Thymus (tissue), 11 donors: Measurements from ENCODE around the gene EML1. TPM values are rescaled to one million over a fixed set of nuclear protein-coding genes. Genes with fewer than 3 reads are reported as not detected.

Source experiments
- DNase-seq, 9 donors: peaks; one replicate each; pipeline ENCODE4 v3.0.0-alpha.2; 2013; ENCODE audit warnings: low spot score in 9 of 9, low read depth in 6 of 9, missing footprints in 1 of 9
- H3K27ac ChIP-seq, 2 donors: one replicate each; pipeline ENCODE4 v1.5.1; 2013; ENCODE audit warnings: control low read depth in 1 of 2, low read depth in 1 of 2, low read length in 1 of 2, mild to moderate bottlenecking in 1 of 2, moderate library complexity in 1 of 2
- H3K27me3 ChIP-seq, 2 donors: one replicate each; pipeline ENCODE4 v1.5.1; 2013; ENCODE audit warnings: low read length in 1 of 2; ENCODE audit not compliant: control insufficient read depth in 2 of 2, insufficient read depth in 1 of 2
- H3K36me3 ChIP-seq, 2 donors: one replicate each; pipeline ENCODE4 v1.5.1; 2013; ENCODE audit warnings: low read length in 1 of 2, mild to moderate bottlenecking in 1 of 2, moderate library complexity in 1 of 2; ENCODE audit not compliant: control insufficient read depth in 2 of 2, insufficient read depth in 2 of 2
- H3K4me1 ChIP-seq, 2 donors: one replicate each; pipeline ENCODE4 v1.5.1; 2013; ENCODE audit warnings: low read length in 2 of 2; ENCODE audit not compliant: control insufficient read depth in 2 of 2, insufficient read depth in 2 of 2
- H3K4me3 ChIP-seq, 2 donors: one replicate each; pipeline ENCODE4 v1.5.1; 2013; ENCODE audit warnings: low read length in 2 of 2, control low read depth in 1 of 2, mild to moderate bottlenecking in 1 of 2
- H3K9me3 ChIP-seq, 2 donors: one replicate each; pipeline ENCODE4 v1.5.1; 2013; ENCODE audit warnings: low read length in 1 of 2, mild to moderate bottlenecking in 1 of 2; ENCODE audit not compliant: control insufficient read depth in 2 of 2, insufficient read depth in 1 of 2
- WGBS: extraction: QIAGEN DNeasy Blood & Tissue Kit; methylation state at CpG from one replicate; pipeline ENCODE4 v1.1.7; 2013; 5-methylcytosine and 5-hydroxymethylcytosine counted together
- polyA plus RNA-seq: library from polyadenylated mRNA; stranded (reverse); fragments of 200-250 nt; gene quantifications from one replicate; pipeline ENCODE4 v1.2.3, GENCODE V29; 2013
- total RNA-seq: library from RNA; stranded (reverse); fragments of 120-200 nt; gene quantifications from one replicate; pipeline ENCODE4 v1.2.4, GENCODE V29; 2013
- donor health status: healthy.

EML1 gene
- total and polyA plus RNA-seq, 2 donors = 1.7 to 2.7 TPM

DNA sequence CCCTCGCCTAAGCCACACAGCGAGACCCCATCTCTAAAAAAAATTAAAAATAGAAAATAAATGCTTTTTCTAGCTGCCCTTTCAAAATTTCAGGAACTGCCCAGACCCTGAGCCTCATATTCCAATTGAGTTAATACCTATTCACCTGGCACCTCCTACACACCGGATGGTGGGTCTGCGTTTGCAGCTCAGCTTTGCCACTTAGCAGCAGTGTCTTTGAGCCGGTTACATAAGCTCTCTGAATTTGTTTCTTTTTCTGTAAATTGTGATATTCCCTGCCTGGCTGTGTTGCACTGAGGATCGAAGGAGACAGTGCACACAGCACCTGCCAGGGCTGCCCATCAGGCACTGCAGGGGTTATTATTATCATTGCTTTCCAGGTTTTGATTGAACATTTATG, 125.6 kb downstream of the EML1 start:
- no peaks in the 10 kb centered on the region for H3K36me3 ChIP-seq

GRCh38 chr14:99921425-99921824, 128.2 kb downstream of the EML1 start:
- WGBS = 97% methylated on average over 4 of the region's 4 CpGs
- Histone ChIP-seq H3K4me1 (no peaks in the 10 kb centered on the region), H3K27me3 (peaks cover 0 to 2% of the 10 kb centered on the region in 2 donors), H3K4me3 (no peak overlapping the region), H3K27ac (no peak overlapping the region), H3K9me3 (no peaks in the 10 kb centered on the region), H3K36me3 (no peaks in the 10 kb centered on the region)
- no peak for DNase-seq

More for the DNA sequence above, 125.6 kb downstream of the EML1 start:
- Histone ChIP-seq H3K4me3 (no peak overlapping the region), H3K27ac (no peak overlapping the region), H3K27me3 (peaks cover 2 to 3% of the 10 kb centered on the region in 2 donors), H3K4me1 (no peaks in the 10 kb centered on the region), H3K9me3 (no peaks in the 10 kb centered on the region)
- 96% methylated on average over 6 of the region's 6 CpGs for WGBS
- DNase-seq = no peak

DNA sequence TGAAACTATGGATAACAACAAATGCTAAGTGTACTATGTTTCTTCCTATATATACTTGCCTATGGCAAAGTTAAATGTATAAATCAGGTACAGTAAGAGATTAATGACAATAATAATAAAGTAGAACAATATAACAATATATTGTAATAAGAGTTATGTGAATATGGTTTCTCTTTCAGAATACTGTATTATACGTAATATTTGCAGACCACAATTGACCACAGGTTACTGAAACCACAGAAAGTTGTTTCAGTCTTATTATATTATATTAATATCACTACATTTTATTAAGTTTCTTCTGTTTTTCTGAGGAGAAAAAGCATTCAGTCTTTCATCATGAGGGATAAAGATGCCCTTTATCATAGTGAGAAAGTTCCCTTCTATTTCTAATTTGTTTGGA, 131.2 kb downstream of the EML1 start:
- DNase-seq = no peak
- Histone ChIP-seq H3K36me3 (no peaks in the 10 kb centered on the region), H3K27ac (no peak overlapping the region), H3K27me3 (peaks cover 0 to 2% of the 10 kb centered on the region in 2 donors), H3K4me1 (no peaks in the 10 kb centered on the region), H3K4me3 (no peak overlapping the region), H3K9me3 (no peaks in the 10 kb centered on the region)
- WGBS = 52% methylated on average over 1 of the region's 1 CpG

GRCh38 chr14:99925471-99925870, 132.3 kb downstream of the EML1 start:
- Histone ChIP-seq H3K4me3 (no peak overlapping the region), H3K4me1 (no peaks in the 10 kb centered on the region), H3K9me3 (no peaks in the 10 kb centered on the region), H3K27ac (no peak overlapping the region), H3K27me3 (peaks cover 0 to 2% of the 10 kb centered on the region in 2 donors), H3K36me3 (no peaks in the 10 kb centered on the region)
- DNase-seq = no peak
- 97% methylated on average over 7 of the region's 7 CpGs for WGBS

- no peak overlapping the region for H3K4me3 ChIP-seq
- no peaks in the 10 kb centered on the region for H3K36me3 ChIP-seq
- H3K9me3 ChIP-seq = no peaks in the 10 kb centered on the region
- no peaks in the 10 kb centered on the region for H3K4me1 ChIP-seq
- WGBS = 91% methylated on average over 5 of the region's 5 CpGs
- no peak overlapping the region for H3K27ac ChIP-seq
- DNase-seq = peak in 1 of 9 donors; percentile 5
- no peaks in the 10 kb centered on the region for H3K27me3 ChIP-seq
Observed at GRCh38 chr14:99928963-99929362, 135.8 kb downstream of the EML1 start.

GRCh38 chr14:99929601-99930000, 136.4 kb downstream of the EML1 start:
- 93% methylated on average over 6 of the region's 6 CpGs for WGBS
- H3K36me3 ChIP-seq = no peaks in the 10 kb centered on the region
- H3K9me3 ChIP-seq = no peaks in the 10 kb centered on the region
- no peak overlapping the region for H3K4me3 ChIP-seq
- no peak overlapping the region for H3K27ac ChIP-seq
- no peaks in the 10 kb centered on the region for H3K27me3 ChIP-seq
- no peaks in the 10 kb centered on the region for H3K4me1 ChIP-seq
- DNase-seq = no peak

GRCh38 chr14:99930420-99931274, 137.4 kb downstream of the EML1 start:
- 74% methylated on average over 6 of the region's 6 CpGs for WGBS
- no peak overlapping the region for H3K27ac ChIP-seq
- H3K27me3 ChIP-seq = no peaks in the 10 kb centered on the region
- H3K4me3 ChIP-seq = no peak overlapping the region
- H3K36me3 ChIP-seq = no peaks in the 10 kb centered on the region
- no peak for DNase-seq
- H3K4me1 ChIP-seq = no peaks in the 10 kb centered on the region
- H3K9me3 ChIP-seq = no peaks in the 10 kb centered on the region

GRCh38 chr14:99931308-99931707, 138.1 kb downstream of the EML1 start:
- no peak for DNase-seq
- Histone ChIP-seq H3K27ac (no peak overlapping the region), H3K36me3 (no peaks in the 10 kb centered on the region), H3K9me3 (no peaks in the 10 kb centered on the region), H3K4me1 (no peaks in the 10 kb centered on the region), H3K27me3 (no peaks in the 10 kb centered on the region), H3K4me3 (no peak overlapping the region)
- whole genome bisulfite sequencing = 91% methylated on average over 4 of the region's 4 CpGs

- no peak overlapping the region for H3K4me3 ChIP-seq
- DNase-seq = no peak
- no peaks in the 10 kb centered on the region for H3K36me3 ChIP-seq
- H3K27me3 ChIP-seq = peaks cover 0 to 4% of the 10 kb centered on the region in 2 donors
- H3K9me3 ChIP-seq = no peaks in the 10 kb centered on the region
- H3K27ac ChIP-seq = no peak overlapping the region
- H3K4me1 ChIP-seq = no peaks in the 10 kb centered on the region
- 97% methylated on average over 16 of the region's 16 CpGs for WGBS
Observed at GRCh38 chr14:99936056-99936455, 142.8 kb downstream of the EML1 start.
